Measurements from ENCODE around the gene SHH. TPM values are rescaled to one million over a fixed set of nuclear protein-coding genes. Genes with fewer than 3 reads are reported as not detected.

Gene SHH
- total and polyA plus RNA-seq, 2 of the 13 experiments (the other 11 are each of a cell fraction or from before 2014, with no cell fraction given) = 1.9 to 3.4 TPM

DNA sequence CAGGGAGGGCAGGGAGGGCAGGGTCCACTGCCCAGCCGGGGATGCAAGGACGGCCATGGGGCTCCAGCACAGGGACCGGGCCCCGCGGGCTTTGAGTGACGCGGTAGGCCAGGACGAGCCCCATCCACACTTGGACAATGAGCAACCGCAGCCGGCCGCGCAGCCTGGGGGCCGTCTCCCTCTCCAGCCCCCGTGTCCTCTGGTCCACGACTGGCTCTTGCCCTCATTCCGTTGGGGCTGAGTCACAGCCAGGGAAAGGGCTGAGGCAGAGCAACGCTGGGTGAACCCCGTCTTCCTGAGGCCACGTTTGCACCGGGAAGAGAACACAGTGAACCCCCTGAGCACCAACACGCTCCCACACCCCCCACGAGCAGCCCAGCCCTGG, 23.7 kb downstream of the SHH start:
- H3K27me3 ChIP-seq (ENCODE audit: control insufficient read depth in 1 of 2, insufficient read depth in 2 of 2, low read length in 2 of 2) = no peaks in the 10 kb centered on the region
- DNase-seq (ENCODE audit: low spot score) (no peak), FAIRE-seq (no peak), ATAC-seq (peak; percentile 44)
- in situ Hi-C loops (cut with HindIII; ENCODE audit: extremely low pct_ligation_motif_present, low pct_unique_long_range_greater_than_20kb) (no loop called here), intact Hi-C loops (cut with micrococcal nuclease; ENCODE audit: unreplicated experiment) (no loop called here)
- no peak overlapping the region for H2AFZ ChIP-seq (ENCODE audit: low read length)
- 43% methylated on average over 17 of the region's 22 CpGs for WGBS (ENCODE audit: low lambda C conversion rate)
- ChIA-PET POLR2A (no interaction called here), CTCF (ENCODE audit: low intra/inter-chr PET ratio, low total read pairs) (no interaction called here)
- peaks cover 0 to 2% of the 10 kb centered on the region in 2 experiments; a peak in 2 of 5 replicates for H3K36me3 ChIP-seq (replicated peaks in 1 of 2; ENCODE audit: control insufficient read depth in 1 of 2, insufficient read depth in 2 of 2, low read length in 2 of 2)
- BruUV-seq (replicated peaks) = no TSS peak
- no peak overlapping the region for H3K27ac ChIP-seq (ENCODE audit: extremely low read length, insufficient read depth, low read length)
- H3K9ac ChIP-seq (ENCODE audit: insufficient read depth, low read depth, low read length) = no peak overlapping the region
- no peaks in the 10 kb centered on the region for H3K9me3 ChIP-seq (ENCODE audit: low read length)
- H4K20me1 ChIP-seq (ENCODE audit: insufficient read depth, low read length) = no peaks in the 10 kb centered on the region
- H3K4me2 ChIP-seq (ENCODE audit: low read depth, low read length) = no peak overlapping the region
- H3K4me1 ChIP-seq (ENCODE audit: insufficient read depth, low read length) = peaks cover 34% of the 10 kb centered on the region
- H3K79me2 ChIP-seq (ENCODE audit: insufficient read depth, low read length) = no peaks in the 10 kb centered on the region
- H3K4me3 ChIP-seq (replicated peaks in 1 of 3; ENCODE audit: insufficient read depth in 1 of 3, low read depth in 2 of 3, low read length in 3 of 3) = no peak overlapping the region
- TF ChIP-seq, protein P1, sequence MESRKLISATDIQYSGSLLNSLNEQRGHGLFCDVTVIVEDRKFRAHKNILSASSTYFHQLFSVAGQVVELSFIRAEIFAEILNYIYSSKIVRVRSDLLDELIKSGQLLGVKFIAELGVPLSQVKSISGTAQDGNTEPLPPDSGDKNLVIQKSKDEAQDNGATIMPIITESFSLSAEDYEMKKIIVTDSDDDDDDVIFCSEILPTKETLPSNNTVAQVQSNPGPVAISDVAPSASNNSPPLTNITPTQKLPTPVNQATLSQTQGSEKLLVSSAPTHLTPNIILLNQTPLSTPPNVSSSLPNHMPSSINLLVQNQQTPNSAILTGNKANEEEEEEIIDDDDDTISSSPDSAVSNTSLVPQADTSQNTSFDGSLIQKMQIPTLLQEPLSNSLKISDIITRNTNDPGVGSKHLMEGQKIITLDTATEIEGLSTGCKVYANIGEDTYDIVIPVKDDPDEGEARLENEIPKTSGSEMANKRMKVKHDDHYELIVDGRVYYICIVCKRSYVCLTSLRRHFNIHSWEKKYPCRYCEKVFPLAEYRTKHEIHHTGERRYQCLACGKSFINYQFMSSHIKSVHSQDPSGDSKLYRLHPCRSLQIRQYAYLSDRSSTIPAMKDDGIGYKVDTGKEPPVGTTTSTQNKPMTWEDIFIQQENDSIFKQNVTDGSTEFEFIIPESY (CRISPR knock-in tag; IDR thresholded peaks at IDR 0.05) = peak; percentile 92
- TF ChIP-seq RXRA (CRISPR knock-in tag; IDR thresholded peaks at IDR 0.05) = 0 out of 2 replicates have a peak, but pooled peaks have one; percentile 14
- no peak for TF ChIP-seq ZNF253 (CRISPR knock-in tag; IDR thresholded peaks at IDR 0.05; ENCODE audit: borderline replicate concordance)
- no peak for TF ChIP-seq ZHX1 (CRISPR knock-in tag; IDR thresholded peaks at IDR 0.05; ENCODE audit: low read depth)
- TF ChIP-seq, protein P2, sequence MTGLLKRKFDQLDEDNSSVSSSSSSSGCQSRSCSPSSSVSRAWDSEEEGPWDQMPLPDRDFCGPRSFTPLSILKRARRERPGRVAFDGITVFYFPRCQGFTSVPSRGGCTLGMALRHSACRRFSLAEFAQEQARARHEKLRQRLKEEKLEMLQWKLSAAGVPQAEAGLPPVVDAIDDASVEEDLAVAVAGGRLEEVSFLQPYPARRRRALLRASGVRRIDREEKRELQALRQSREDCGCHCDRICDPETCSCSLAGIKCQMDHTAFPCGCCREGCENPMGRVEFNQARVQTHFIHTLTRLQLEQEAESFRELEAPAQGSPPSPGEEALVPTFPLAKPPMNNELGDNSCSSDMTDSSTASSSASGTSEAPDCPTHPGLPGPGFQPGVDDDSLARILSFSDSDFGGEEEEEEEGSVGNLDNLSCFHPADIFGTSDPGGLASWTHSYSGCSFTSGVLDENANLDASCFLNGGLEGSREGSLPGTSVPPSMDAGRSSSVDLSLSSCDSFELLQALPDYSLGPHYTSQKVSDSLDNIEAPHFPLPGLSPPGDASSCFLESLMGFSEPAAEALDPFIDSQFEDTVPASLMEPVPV (CRISPR knock-in tag; IDR thresholded peaks at IDR 0.05) = peak; percentile 33; the same call in 1 of the 2 replicates
- TF ChIP-seq YY1 (IDR thresholded peaks at IDR 0.05; ENCODE audit: insufficient read depth, insufficient replicate concordance, low read depth, low read length) = peak; percentile 16
- TF ChIP-seq PATZ1 (CRISPR knock-in tag; IDR thresholded peaks at IDR 0.05) = 0 out of 2 replicates have a peak, but pooled peaks have one; percentile 41
- peak; percentile 76; the same call in 1 of the 2 replicates for TF ChIP-seq ZBTB38 (CRISPR knock-in tag; IDR thresholded peaks at IDR 0.05)
- TF ChIP-seq HOXA3 (CRISPR knock-in tag; IDR thresholded peaks at IDR 0.05) = peak; percentile 32; the same call in 1 of the 2 replicates
- TF ChIP-seq SALL1 (CRISPR knock-in tag; IDR thresholded peaks at IDR 0.05) = peak; percentile 12; the same call in 1 of the 2 replicates
- TF ChIP-seq CREM (IDR thresholded peaks at IDR 0.05) = no peak
- TF ChIP-seq CREM (CRISPR knock-in tag; IDR thresholded peaks at IDR 0.05) = no peak
- TF ChIP-seq, protein P3, sequence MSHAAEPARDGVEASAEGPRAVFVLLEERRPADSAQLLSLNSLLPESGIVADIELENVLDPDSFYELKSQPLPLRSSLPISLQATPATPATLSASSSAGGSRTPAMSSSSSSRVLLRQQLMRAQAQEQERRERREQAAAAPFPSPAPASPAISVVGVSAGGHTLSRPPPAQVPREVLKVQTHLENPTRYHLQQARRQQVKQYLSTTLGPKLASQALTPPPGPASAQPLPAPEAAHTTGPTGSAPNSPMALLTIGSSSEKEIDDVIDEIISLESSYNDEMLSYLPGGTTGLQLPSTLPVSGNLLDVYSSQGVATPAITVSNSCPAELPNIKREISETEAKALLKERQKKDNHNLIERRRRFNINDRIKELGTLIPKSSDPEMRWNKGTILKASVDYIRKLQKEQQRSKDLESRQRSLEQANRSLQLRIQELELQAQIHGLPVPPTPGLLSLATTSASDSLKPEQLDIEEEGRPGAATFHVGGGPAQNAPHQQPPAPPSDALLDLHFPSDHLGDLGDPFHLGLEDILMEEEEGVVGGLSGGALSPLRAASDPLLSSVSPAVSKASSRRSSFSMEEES (CRISPR knock-in tag; IDR thresholded peaks at IDR 0.05) = no peak
- TF ChIP-seq POGZ (CRISPR knock-in tag; IDR thresholded peaks at IDR 0.05) = 0 out of 2 replicates have a peak, but pooled peaks have one; percentile 16
- peak; percentile 58 for TF ChIP-seq FOSL2 (CRISPR knock-in tag; IDR thresholded peaks at IDR 0.05)

Measured in HepG2 (cell line).